ENCODE data around the gene APRT.

DNA sequence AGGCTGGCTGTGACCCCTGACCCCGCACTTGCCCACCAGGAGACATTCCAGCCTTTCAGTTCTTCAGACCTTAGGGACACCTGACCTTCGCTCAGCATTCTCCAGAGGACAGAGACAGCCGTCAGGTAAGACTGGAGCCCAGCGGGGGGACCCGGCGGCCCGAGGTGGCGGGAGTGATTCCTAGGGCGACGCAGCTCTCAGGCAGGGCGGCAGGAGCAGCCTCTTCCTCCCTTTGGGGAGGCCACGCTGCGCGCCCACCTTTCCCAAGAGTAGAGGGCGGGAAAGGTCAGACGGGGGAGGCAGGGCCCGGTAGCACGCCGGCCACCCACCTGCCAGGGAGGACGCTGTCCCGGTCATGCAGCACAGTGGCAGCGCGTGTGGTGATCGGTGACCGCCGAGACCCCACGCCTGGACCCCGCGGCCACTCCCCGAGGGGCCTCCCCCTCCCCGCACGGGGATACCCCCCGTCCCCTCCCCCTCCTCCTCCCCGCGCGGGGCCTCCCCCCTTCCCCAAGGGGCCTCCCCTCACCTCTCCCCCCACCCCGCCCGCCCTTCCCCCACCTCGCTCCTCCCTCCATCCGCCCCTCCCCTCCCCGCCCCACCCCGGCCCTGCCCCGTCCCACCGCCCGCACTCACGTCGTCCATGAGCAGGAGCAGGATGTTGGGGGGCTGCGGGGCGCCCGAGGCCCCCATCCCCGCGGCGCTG, 44.5 kb upstream of the APRT start:
- TF ChIP-seq, protein P1, sequence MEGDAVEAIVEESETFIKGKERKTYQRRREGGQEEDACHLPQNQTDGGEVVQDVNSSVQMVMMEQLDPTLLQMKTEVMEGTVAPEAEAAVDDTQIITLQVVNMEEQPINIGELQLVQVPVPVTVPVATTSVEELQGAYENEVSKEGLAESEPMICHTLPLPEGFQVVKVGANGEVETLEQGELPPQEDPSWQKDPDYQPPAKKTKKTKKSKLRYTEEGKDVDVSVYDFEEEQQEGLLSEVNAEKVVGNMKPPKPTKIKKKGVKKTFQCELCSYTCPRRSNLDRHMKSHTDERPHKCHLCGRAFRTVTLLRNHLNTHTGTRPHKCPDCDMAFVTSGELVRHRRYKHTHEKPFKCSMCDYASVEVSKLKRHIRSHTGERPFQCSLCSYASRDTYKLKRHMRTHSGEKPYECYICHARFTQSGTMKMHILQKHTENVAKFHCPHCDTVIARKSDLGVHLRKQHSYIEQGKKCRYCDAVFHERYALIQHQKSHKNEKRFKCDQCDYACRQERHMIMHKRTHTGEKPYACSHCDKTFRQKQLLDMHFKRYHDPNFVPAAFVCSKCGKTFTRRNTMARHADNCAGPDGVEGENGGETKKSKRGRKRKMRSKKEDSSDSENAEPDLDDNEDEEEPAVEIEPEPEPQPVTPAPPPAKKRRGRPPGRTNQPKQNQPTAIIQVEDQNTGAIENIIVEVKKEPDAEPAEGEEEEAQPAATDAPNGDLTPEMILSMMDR (IDR thresholded peaks at IDR 0.05 in 4 of 5, conservative IDR thresholded peaks at IDR 0.05 in 1 of 5), result no peak
- no peak for TF ChIP-seq POLR2A (IDR thresholded peaks at IDR 0.05)
